Liver (tissue), 3 donors: Measurements from ENCODE around the gene TREM2.

Experiments used
- EGR1 ChIP-seq, 2 donors: IDR thresholded peaks; 2 replicates each; pipeline ENCODE4 v1.6.1; 2016 to 2018; ENCODE audit warnings: antibody characterized with exemption in 2 of 2, low read depth in 2 of 2
- GABPA ChIP-seq, 2 donors: IDR thresholded peaks in 1 of 2; conservative IDR thresholded peaks in 1 of 2; 2 replicates each; pipeline ENCODE4 v1.6.1; 2016; ENCODE audit warnings: antibody characterized with exemption in 2 of 2, mild to moderate bottlenecking in 1 of 2, moderate library complexity in 1 of 2
- JUND ChIP-seq, 2 donors: IDR thresholded peaks; 2 replicates each; pipeline ENCODE4 v1.6.1; 2016; ENCODE audit warnings: antibody characterized with exemption in 2 of 2
- MAX ChIP-seq: IDR thresholded peaks from 2 replicates; pipeline ENCODE4 v1.6.1; 2016; ENCODE audit warnings: antibody characterized with exemption
- NR2F2 ChIP-seq: IDR thresholded peaks from 2 replicates; pipeline ENCODE4 v1.6.1; 2016; ENCODE audit warnings: antibody characterized with exemption
- RAD21 ChIP-seq, 2 donors: IDR thresholded peaks; 2 replicates each; pipeline ENCODE4 v1.6.1; 2016; ENCODE audit warnings: antibody characterized with exemption in 2 of 2, mild to moderate bottlenecking in 2 of 2
- REST ChIP-seq: IDR thresholded peaks from 2 replicates; pipeline ENCODE4 v1.6.1; 2016; ENCODE audit warnings: antibody characterized with exemption, mild to moderate bottlenecking
- RXRA ChIP-seq, 2 donors: IDR thresholded peaks; 2 replicates each; pipeline ENCODE4 v1.6.1; 2017 to 2018; ENCODE audit warnings: antibody characterized with exemption in 2 of 2, mild to moderate bottlenecking in 1 of 2
- TAF1 ChIP-seq: conservative IDR thresholded peaks from 2 replicates; pipeline ENCODE4 v1.6.1; 2016; ENCODE audit warnings: antibody characterized with exemption, mild to moderate bottlenecking
- YY1 ChIP-seq: IDR thresholded peaks from 2 replicates; pipeline ENCODE4 v1.6.1; 2016; ENCODE audit warnings: antibody characterized with exemption, mild to moderate bottlenecking
- TF ChIP-seq, protein P1 (sequence below): fragments of 150-350 bp; IDR thresholded peaks from 2 replicates; pipeline ENCODE4 v1.5.1; 2017; ENCODE audit warnings: improper control_type of control experiment, low read depth, low read length; ENCODE audit not compliant: missing input control
- TF ChIP-seq, protein P2 (sequence below): IDR thresholded peaks from 2 replicates; pipeline ENCODE4 v1.6.1; 2016; ENCODE audit warnings: antibody characterized with exemption
- TF ChIP-seq, protein P3 (sequence below): IDR thresholded peaks from 2 replicates; pipeline ENCODE4 v1.6.1; 2016; ENCODE audit warnings: antibody characterized with exemption
- donor health status: healthy.
- donor health status: healthy.

DNA sequence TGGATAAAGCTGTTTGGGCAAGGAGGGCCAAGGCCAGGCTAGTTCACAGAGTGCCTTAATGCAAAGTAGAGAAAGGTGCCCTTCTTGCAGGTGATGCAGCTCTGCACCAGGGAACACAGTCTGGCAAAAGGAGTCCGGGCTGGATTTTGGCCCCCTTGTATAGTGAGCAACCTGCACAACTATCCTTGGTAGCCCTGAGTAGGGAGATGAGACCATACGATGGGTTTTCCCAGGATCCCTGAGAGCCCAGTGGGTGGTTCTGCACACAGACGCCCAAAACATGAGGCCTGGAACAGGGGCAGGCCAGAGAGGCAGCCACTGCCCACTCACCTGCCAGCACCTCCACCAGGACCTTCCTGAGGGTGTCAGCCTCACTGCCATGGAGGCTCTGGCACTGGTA, 2.0 kb downstream of the TREM2 start:
- TF ChIP-seq, protein P1, sequence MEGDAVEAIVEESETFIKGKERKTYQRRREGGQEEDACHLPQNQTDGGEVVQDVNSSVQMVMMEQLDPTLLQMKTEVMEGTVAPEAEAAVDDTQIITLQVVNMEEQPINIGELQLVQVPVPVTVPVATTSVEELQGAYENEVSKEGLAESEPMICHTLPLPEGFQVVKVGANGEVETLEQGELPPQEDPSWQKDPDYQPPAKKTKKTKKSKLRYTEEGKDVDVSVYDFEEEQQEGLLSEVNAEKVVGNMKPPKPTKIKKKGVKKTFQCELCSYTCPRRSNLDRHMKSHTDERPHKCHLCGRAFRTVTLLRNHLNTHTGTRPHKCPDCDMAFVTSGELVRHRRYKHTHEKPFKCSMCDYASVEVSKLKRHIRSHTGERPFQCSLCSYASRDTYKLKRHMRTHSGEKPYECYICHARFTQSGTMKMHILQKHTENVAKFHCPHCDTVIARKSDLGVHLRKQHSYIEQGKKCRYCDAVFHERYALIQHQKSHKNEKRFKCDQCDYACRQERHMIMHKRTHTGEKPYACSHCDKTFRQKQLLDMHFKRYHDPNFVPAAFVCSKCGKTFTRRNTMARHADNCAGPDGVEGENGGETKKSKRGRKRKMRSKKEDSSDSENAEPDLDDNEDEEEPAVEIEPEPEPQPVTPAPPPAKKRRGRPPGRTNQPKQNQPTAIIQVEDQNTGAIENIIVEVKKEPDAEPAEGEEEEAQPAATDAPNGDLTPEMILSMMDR = no peak
- no peak for TF ChIP-seq NR2F2
- TF ChIP-seq YY1 = no peak
- TF ChIP-seq GABPA (IDR thresholded peaks at IDR 0.05 in 1 of 2, conservative IDR thresholded peaks at IDR 0.05 in 1 of 2) = no peak
- no peak for TF ChIP-seq TAF1
- no peak for TF ChIP-seq JUND (IDR thresholded peaks at IDR 0.05)
- TF ChIP-seq MAX = no peak
- TF ChIP-seq, protein P2, sequence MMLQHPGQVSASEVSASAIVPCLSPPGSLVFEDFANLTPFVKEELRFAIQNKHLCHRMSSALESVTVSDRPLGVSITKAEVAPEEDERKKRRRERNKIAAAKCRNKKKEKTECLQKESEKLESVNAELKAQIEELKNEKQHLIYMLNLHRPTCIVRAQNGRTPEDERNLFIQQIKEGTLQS = no peak
- no peak for TF ChIP-seq RXRA (IDR thresholded peaks at IDR 0.05)
- TF ChIP-seq RAD21 (IDR thresholded peaks at IDR 0.05) = no peak
- no peak for TF ChIP-seq EGR1 (IDR thresholded peaks at IDR 0.05; ENCODE audit: low read depth in 2 of 2)
- TF ChIP-seq REST = no peak
- TF ChIP-seq, protein P3, sequence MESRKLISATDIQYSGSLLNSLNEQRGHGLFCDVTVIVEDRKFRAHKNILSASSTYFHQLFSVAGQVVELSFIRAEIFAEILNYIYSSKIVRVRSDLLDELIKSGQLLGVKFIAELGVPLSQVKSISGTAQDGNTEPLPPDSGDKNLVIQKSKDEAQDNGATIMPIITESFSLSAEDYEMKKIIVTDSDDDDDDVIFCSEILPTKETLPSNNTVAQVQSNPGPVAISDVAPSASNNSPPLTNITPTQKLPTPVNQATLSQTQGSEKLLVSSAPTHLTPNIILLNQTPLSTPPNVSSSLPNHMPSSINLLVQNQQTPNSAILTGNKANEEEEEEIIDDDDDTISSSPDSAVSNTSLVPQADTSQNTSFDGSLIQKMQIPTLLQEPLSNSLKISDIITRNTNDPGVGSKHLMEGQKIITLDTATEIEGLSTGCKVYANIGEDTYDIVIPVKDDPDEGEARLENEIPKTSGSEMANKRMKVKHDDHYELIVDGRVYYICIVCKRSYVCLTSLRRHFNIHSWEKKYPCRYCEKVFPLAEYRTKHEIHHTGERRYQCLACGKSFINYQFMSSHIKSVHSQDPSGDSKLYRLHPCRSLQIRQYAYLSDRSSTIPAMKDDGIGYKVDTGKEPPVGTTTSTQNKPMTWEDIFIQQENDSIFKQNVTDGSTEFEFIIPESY = no peak
